RWPE1 (cell line): ENCODE data around the gene TTC9.

ENCODE experiments used
- CTCF ChIA-PET: fragments of 350-600 bp; sonication (Branson Sonifier 250); formaldehyde crosslinking; extraction: SDS; loops from one replicate; lab custom pipeline; 2021; lab: Yijun Ruan, JAX
- POLR2A ChIA-PET: fragments of 400-600 bp; formaldehyde crosslinking; extraction: SDS; loops from one replicate; lab custom pipeline; 2020; ENCODE audit warnings: antibody characterized with exemption; ENCODE audit not compliant: low non-redundant PET; lab: Yijun Ruan, JAX
- DNase-seq: peaks from one replicate; pipeline ENCODE4 v3.0.0; 2012; ENCODE audit warnings: low spot score
- H3K27ac ChIP-seq: fragments of 450-650 bp; 2 replicates; pipeline ENCODE4 v1.5.1; 2017
- CTCF ChIP-seq: fragments of 450-650 bp; conservative IDR thresholded peaks from 2 replicates; pipeline ENCODE4 v1.5.1; 2017; ENCODE audit warnings: low read depth, mild to moderate bottlenecking

TTC9 gene

GRCh38 chr14:70680748-70681147, 39.0 kb downstream of the TTC9 start:
- no peak for TF ChIP-seq CTCF

GRCh38 chr14:70683983-70684382, 42.3 kb downstream of the TTC9 start:
- CTCF ChIA-PET = no interaction called here
- POLR2A ChIA-PET = no interaction called here
- H3K27ac ChIP-seq = no peak overlapping the region
- TF ChIP-seq CTCF = no peak
- no peak for DNase-seq

More at GRCh38 chr14:70680748-70681147, 39.0 kb downstream of the TTC9 start:
- ChIA-PET CTCF (interaction anchor here (0.8 kb wide), 1 partner anchor 140 kb away, joined by 4 read pairs; no protein-coding TSS in a partner anchor), POLR2A (no interaction called here)
- no peak overlapping the region for H3K27ac ChIP-seq
- DNase-seq = no peak

GRCh38 chr14:70685474-70686197, 43.9 kb downstream of the TTC9 start:
- no peak for TF ChIP-seq CTCF
- POLR2A ChIA-PET = no interaction called here
- CTCF ChIA-PET = interaction anchor here (0.5 kb wide), 1 partner anchor 15 kb away, joined by 5 read pairs; no protein-coding TSS in a partner anchor
- no peak overlapping the region for H3K27ac ChIP-seq
- DNase-seq = no peak

- H3K27ac ChIP-seq = no peak overlapping the region
- CTCF ChIA-PET = no interaction called here
Observed at GRCh38 chr14:70692210-70692609, 50.5 kb downstream of the TTC9 start.

GRCh38 chr14:70696026-70696425, 54.3 kb downstream of the TTC9 start:
- H3K27ac ChIP-seq = no peak overlapping the region
- CTCF ChIA-PET = no interaction called here
- POLR2A ChIA-PET = no interaction called here
- no peak for TF ChIP-seq CTCF
- DNase-seq = no peak

More at GRCh38 chr14:70692210-70692609, 50.5 kb downstream of the TTC9 start:
- no peak for TF ChIP-seq CTCF
- no peak for DNase-seq
- POLR2A ChIA-PET = no interaction called here

GRCh38 chr14:70697701-70698100, 56.0 kb downstream of the TTC9 start:
- POLR2A ChIA-PET = no interaction called here
- DNase-seq = no peak
- CTCF ChIA-PET = no interaction called here
- no peak overlapping the region for H3K27ac ChIP-seq
- TF ChIP-seq CTCF = no peak
